Measurements from ENCODE around the gene LPP. TPM values are rescaled to one million over a fixed set of nuclear protein-coding genes. Genes with fewer than 3 reads are reported as not detected.
A peak's percentile ranks its signal among the peaks of the same experiment; 100 is the strongest.

LPP gene
- total RNA-seq, 1 donor from 2014 or later = 222 TPM

GRCh38 chr3:188649521-188649920 lies 495.6 kb downstream of the LPP start:
- TF ChIP-seq CTCF (IDR thresholded peaks at IDR 0.05; ENCODE audit: insufficient read depth, low read depth, low read length) (no peak), EZH2 (IDR thresholded peaks at IDR 0.05; ENCODE audit: insufficient read depth, low read length) (no peak)
- H3K79me2 ChIP-seq (ENCODE audit: insufficient read depth, low read length) = peaks cover 64% of the 10 kb centered on the region
- no peaks in the 10 kb centered on the region for H3K4me1 ChIP-seq (ENCODE audit: insufficient read depth, low read length)
- peak; percentile 69 for DNase-seq (ENCODE audit: low read depth)
- no peaks in the 10 kb centered on the region for H3K9me3 Mint-ChIP-seq (ENCODE audit: unreplicated experiment)
- H3K4me3 ChIP-seq (ENCODE audit: insufficient read depth, low read depth, low read length) = no peak overlapping the region
- H3K27me3 ChIP-seq (ENCODE audit: insufficient read depth, low read length) = no peaks in the 10 kb centered on the region
- H3K36me3 ChIP-seq (ENCODE audit: insufficient read depth, low read length) = peaks cover 4% of the 10 kb centered on the region
- H3K9ac ChIP-seq (ENCODE audit: low read length) = no peak overlapping the region
- H3K4me2 ChIP-seq (ENCODE audit: low read length) = no peak overlapping the region
- H3K4me1 Mint-ChIP-seq (ENCODE audit: low read depth, unreplicated experiment) = peaks cover 10% of the 10 kb centered on the region
- H3K27me3 Mint-ChIP-seq (ENCODE audit: low read depth, unreplicated experiment) = no peaks in the 10 kb centered on the region
- H3K36me3 Mint-ChIP-seq (ENCODE audit: low read depth, unreplicated experiment) = no peaks in the 10 kb centered on the region
- FAIRE-seq = no peak
- H4K20me1 ChIP-seq (ENCODE audit: insufficient read depth, low read length) = peaks cover 65% of the 10 kb centered on the region
- no peaks in the 10 kb centered on the region for H3K9me3 ChIP-seq (ENCODE audit: insufficient read depth, low read depth, low read length)
- H3K27ac ChIP-seq (ENCODE audit: low read depth, low read length) = no peak overlapping the region
- no peak overlapping the region for H2AFZ ChIP-seq (ENCODE audit: low read depth, low read length)
- H3K4me3 Mint-ChIP-seq (ENCODE audit: unreplicated experiment) = no peak overlapping the region
- H3K27ac Mint-ChIP-seq (ENCODE audit: unreplicated experiment) = peak overlapping the region; percentile 21

GRCh38 chr3:188656196-188656982 lies 502.4 kb downstream of the LPP start:
- H3K4me1 Mint-ChIP-seq (ENCODE audit: low read depth, unreplicated experiment) = peaks cover 4% of the 10 kb centered on the region
- H3K27me3 Mint-ChIP-seq (ENCODE audit: low read depth, unreplicated experiment) = no peaks in the 10 kb centered on the region
- no peaks in the 10 kb centered on the region for H3K36me3 Mint-ChIP-seq (ENCODE audit: low read depth, unreplicated experiment)
- Histone ChIP-seq H3K4me1 (ENCODE audit: insufficient read depth, low read length) (peaks cover 6% of the 10 kb centered on the region), H3K4me2 (ENCODE audit: low read length) (no peak overlapping the region), H3K79me2 (ENCODE audit: insufficient read depth, low read length) (peaks cover 66% of the 10 kb centered on the region), H2AFZ (ENCODE audit: low read depth, low read length) (no peak overlapping the region), H3K9me3 (ENCODE audit: insufficient read depth, low read depth, low read length) (no peaks in the 10 kb centered on the region), H3K4me3 (ENCODE audit: insufficient read depth, low read depth, low read length) (no peak overlapping the region), H3K36me3 (ENCODE audit: insufficient read depth, low read length) (no peaks in the 10 kb centered on the region), H3K27me3 (ENCODE audit: insufficient read depth, low read length) (no peaks in the 10 kb centered on the region), H3K9ac (ENCODE audit: low read length) (no peak overlapping the region), H3K27ac (ENCODE audit: low read depth, low read length) (no peak overlapping the region), H4K20me1 (ENCODE audit: insufficient read depth, low read length) (peaks cover 69% of the 10 kb centered on the region)
- H3K4me3 Mint-ChIP-seq (ENCODE audit: unreplicated experiment) = no peak overlapping the region
- no peak overlapping the region for H3K27ac Mint-ChIP-seq (ENCODE audit: unreplicated experiment)
- FAIRE-seq (peak; percentile 68), DNase-seq (ENCODE audit: low read depth) (peak; percentile 38)
- H3K9me3 Mint-ChIP-seq (ENCODE audit: unreplicated experiment) = no peaks in the 10 kb centered on the region
- TF ChIP-seq CTCF (IDR thresholded peaks at IDR 0.05; ENCODE audit: insufficient read depth, low read depth, low read length) (no peak), EZH2 (IDR thresholded peaks at IDR 0.05; ENCODE audit: insufficient read depth, low read length) (no peak)

- H3K27ac ChIP-seq (ENCODE audit: low read depth, low read length) = no peak overlapping the region
- H3K9me3 Mint-ChIP-seq (ENCODE audit: unreplicated experiment) = no peaks in the 10 kb centered on the region
- H4K20me1 ChIP-seq (ENCODE audit: insufficient read depth, low read length) = peaks cover 72% of the 10 kb centered on the region
- H3K79me2 ChIP-seq (ENCODE audit: insufficient read depth, low read length) = peaks cover 69% of the 10 kb centered on the region
- peaks cover 4% of the 10 kb centered on the region for H3K4me1 Mint-ChIP-seq (ENCODE audit: low read depth, unreplicated experiment)
- no peaks in the 10 kb centered on the region for H3K9me3 ChIP-seq (ENCODE audit: insufficient read depth, low read depth, low read length)
- H3K27ac Mint-ChIP-seq (ENCODE audit: unreplicated experiment) = no peak overlapping the region
- H3K4me2 ChIP-seq (ENCODE audit: low read length) = no peak overlapping the region
- no peaks in the 10 kb centered on the region for H3K36me3 ChIP-seq (ENCODE audit: insufficient read depth, low read length)
- no peaks in the 10 kb centered on the region for H3K27me3 ChIP-seq (ENCODE audit: insufficient read depth, low read length)
- FAIRE-seq (no peak), DNase-seq (ENCODE audit: low read depth) (no peak)
- no peak overlapping the region for H3K4me3 ChIP-seq (ENCODE audit: insufficient read depth, low read depth, low read length)
- no peak overlapping the region for H3K4me3 Mint-ChIP-seq (ENCODE audit: unreplicated experiment)
- H3K4me1 ChIP-seq (ENCODE audit: insufficient read depth, low read length) = peaks cover 6% of the 10 kb centered on the region
- H3K9ac ChIP-seq (ENCODE audit: low read length) = no peak overlapping the region
- no peak overlapping the region for H2AFZ ChIP-seq (ENCODE audit: low read depth, low read length)
- H3K27me3 Mint-ChIP-seq (ENCODE audit: low read depth, unreplicated experiment) = no peaks in the 10 kb centered on the region
- H3K36me3 Mint-ChIP-seq (ENCODE audit: low read depth, unreplicated experiment) = no peaks in the 10 kb centered on the region
- TF ChIP-seq CTCF (IDR thresholded peaks at IDR 0.05; ENCODE audit: insufficient read depth, low read depth, low read length) (no peak), EZH2 (IDR thresholded peaks at IDR 0.05; ENCODE audit: insufficient read depth, low read length) (no peak)
Observed at GRCh38 chr3:188658606-188659005, 504.6 kb downstream of the LPP start.
